Activated CD8-positive, alpha-beta memory T cell treated with anti-CD3 and anti-CD28 coated beads for 36 hours (primary cell): ENCODE results near the gene RAB7B. TPM values are rescaled to one million over a fixed set of nuclear protein-coding genes. Genes with fewer than 3 reads are reported as not detected.
"Not testable (repeated sequence)": the region's sequence is repeated elsewhere in the genome, so short reads cannot be mapped to it uniquely, and the experiment has no call there.

Experiments used
- CTCF ChIA-PET: fragments of 350-600 bp; sonication (Branson Sonifier 250); formaldehyde crosslinking; loops from one replicate; lab custom pipeline; 2021; ENCODE audit warnings: antibody characterized with exemption; lab: Charles Lee
- POLR2A ChIA-PET: fragments of 350-600 bp; sonication (Branson Sonifier 250); formaldehyde crosslinking; loops from one replicate; lab custom pipeline; 2021; ENCODE audit warnings: antibody characterized with exemption; lab: Charles Lee
- total RNA-seq, 2 experiments: library from RNA; stranded (reverse); gene quantifications; one replicate each; pipeline ENCODE4 v1.2.3, GENCODE V29; 2021

Gene RAB7B
- total RNA-seq, 2 experiments from 2014 or later = not detected

GRCh38 chr1:206003854-206004800 lies 932 bp upstream of the RAB7B start:
- CTCF ChIA-PET = no interaction called here
- POLR2A ChIA-PET = no interaction called here

GRCh38 chr1:206002160-206002559 lies 1.0 kb downstream of the RAB7B start:
- ChIA-PET POLR2A (no interaction called here), CTCF (no interaction called here)

GRCh38 chr1:206001476-206001888 lies 1.7 kb downstream of the RAB7B start:
- ChIA-PET POLR2A (no interaction called here), CTCF (interaction anchor here (0.7 to 1.5 kb wide), 2 partner anchors 24 to 44 kb away, joined by 4 to 5 read pairs; no protein-coding TSS in a partner anchor)

- ChIA-PET CTCF (interaction anchor here (0.7 to 1.5 kb wide), 2 partner anchors 23 to 45 kb away, joined by 4 to 5 read pairs; no protein-coding TSS in a partner anchor), POLR2A (no interaction called here)
These were observed 2.4 kb downstream of the RAB7B start for GRCh38 chr1:206000641-206001339.

- ChIA-PET POLR2A (no interaction called here), CTCF (interaction anchor here (1.0 to 2.2 kb wide), 2 partner anchors 21 to 32 kb away, joined by 3 to 6 read pairs; no protein-coding TSS in a partner anchor)
These were observed 4.5 kb downstream of the RAB7B start for GRCh38 chr1:205998457-205999241.

GRCh38 chr1:205996641-205997040 lies 6.6 kb downstream of the RAB7B start:
- POLR2A ChIA-PET = not testable (repeated sequence)
- CTCF ChIA-PET = interaction anchor here (2.2 kb wide), 1 partner anchor 19 kb away, joined by 6 read pairs; no protein-coding TSS in a partner anchor

GRCh38 chr1:205994346-205994745 lies 8.8 kb downstream of the RAB7B start:
- ChIA-PET CTCF (no interaction called here), POLR2A (no interaction called here)

- ChIA-PET CTCF (no interaction called here), POLR2A (no interaction called here)
These were observed 10.1 kb downstream of the RAB7B start for GRCh38 chr1:205993068-205993467.

- ChIA-PET CTCF (interaction anchor here (1.0 kb wide), 1 partner anchor 15 kb away, joined by 5 read pairs; no protein-coding TSS in a partner anchor), POLR2A (no interaction called here)
These were observed 10.8 kb downstream of the RAB7B start for GRCh38 chr1:205992218-205992882.

- CTCF ChIA-PET = interaction anchor here (0.6 to 1.0 kb wide), 2 partner anchors 14 to 675 kb away, joined by 3 to 5 read pairs; no protein-coding TSS in a partner anchor
- POLR2A ChIA-PET = no interaction called here
These were observed 12.0 kb downstream of the RAB7B start for GRCh38 chr1:205991237-205991636.

- ChIA-PET POLR2A (no interaction called here), CTCF (interaction anchor here (0.5 to 1.0 kb wide), 2 partner anchors 13 to 1532 kb away, joined by 3 read pairs; no protein-coding TSS in a partner anchor)
These were observed 13.0 kb downstream of the RAB7B start for GRCh38 chr1:205990226-205990625.

- CTCF ChIA-PET = interaction anchor here (0.5 to 1.0 kb wide), 3 partner anchors 12 to 1532 kb away, joined by 3 to 4 read pairs (median 3); no protein-coding TSS in a partner anchor
- POLR2A ChIA-PET = no interaction called here
These were observed 13.4 kb downstream of the RAB7B start for GRCh38 chr1:205989786-205990185.

GRCh38 chr1:205988585-205988995 lies 14.6 kb downstream of the RAB7B start:
- ChIA-PET POLR2A (no interaction called here), CTCF (no interaction called here)

- ChIA-PET CTCF (interaction anchor here (2.8 kb wide), 1 partner anchor 10 kb away, joined by 14 read pairs; no protein-coding TSS in a partner anchor), POLR2A (no interaction called here)
These were observed 16.3 kb downstream of the RAB7B start for GRCh38 chr1:205986861-205987260.

- CTCF ChIA-PET = interaction anchor here (2.8 kb wide), 1 partner anchor 9 kb away, joined by 14 read pairs; no protein-coding TSS in a partner anchor
- POLR2A ChIA-PET = no interaction called here
These were observed 16.9 kb downstream of the RAB7B start for GRCh38 chr1:205986292-205986691.

- POLR2A ChIA-PET = no interaction called here
- CTCF ChIA-PET = interaction anchor here (0.8 to 2.8 kb wide), 2 partner anchors 8 to 327 kb away, joined by 4 to 14 read pairs; no protein-coding TSS in a partner anchor
These were observed 17.7 kb downstream of the RAB7B start for GRCh38 chr1:205985330-205986005.

GRCh38 chr1:205983925-205984725 lies 19.1 kb downstream of the RAB7B start:
- ChIA-PET CTCF (interaction anchor here (1.0 kb wide), 1 partner anchor 131 kb away, joined by 4 read pairs; no protein-coding TSS in a partner anchor), POLR2A (no interaction called here)
